Measurements from ENCODE around the gene LRRK1.

GRCh38 chr15:101119181-101119580, 200.0 kb downstream of the LRRK1 start:
- no peak for TF ChIP-seq CTCF (IDR thresholded peaks at IDR 0.05)
- no peak for TF ChIP-seq POLR2A (IDR thresholded peaks at IDR 0.05)
- no peak for TF ChIP-seq EP300 (IDR thresholded peaks at IDR 0.05)

Data from ovary (tissue), 3 donors.